Esophagus muscularis mucosa (tissue), 4 donors: ENCODE measurements around the gene MAST3.

ENCODE experiments used
- CTCF ChIP-seq, 3 experiments: fragments of 200-600 bp in 2 of 3; fragments of 450-650 bp in 1 of 3; sonication (generic) in 2 of 3; IDR thresholded peaks; one replicate each; pipeline ENCODE4 v1.5.1; 2017 to 2019; ENCODE audit warnings: antibody characterized with exemption in 3 of 3, mild to moderate bottlenecking in 2 of 3, moderate library complexity in 1 of 3
- EP300 ChIP-seq: sonication (generic); formaldehyde crosslinking; IDR thresholded peaks from one replicate; pipeline ENCODE4 v1.6.1; 2017; ENCODE audit warnings: antibody characterized with exemption
- POLR2A ChIP-seq: fragments of 450-650 bp; IDR thresholded peaks from one replicate; pipeline ENCODE4 v1.6.1; 2017; ENCODE audit warnings: antibody characterized with exemption, moderate library complexity, mild to moderate bottlenecking, low read depth
- POLR2AphosphoS5 ChIP-seq, 2 donors: sonication (generic); formaldehyde crosslinking; IDR thresholded peaks; one replicate each; pipeline ENCODE4 v1.6.1; 2017; ENCODE audit warnings: antibody characterized with exemption in 2 of 2

- TF ChIP-seq POLR2AphosphoS5 (IDR thresholded peaks at IDR 0.05) (no peak), CTCF (IDR thresholded peaks at IDR 0.05) (no peak), EP300 (no peak), POLR2A (no peak)
Observed at GRCh38 chr19:18100710-18101109, 3.1 kb downstream of the MAST3 start.
